A549 (cell line): Measurements from ENCODE around the gene IGF2. TPM values are rescaled to one million over a fixed set of nuclear protein-coding genes. Genes with fewer than 3 reads are reported as not detected.

ENCODE experiments used
- ATAC-seq, 2 experiments: fragments of 200-7000 bp in 1 of 2; fragments of >200 bp in 1 of 2; cut with Nextera tagmentation in 1 of 2; cut with Tn5 transposase in 1 of 2; 3 replicates each; pipeline versions ENCODE4 v1.8.0 to v1.9.1; 2018 to 2020; ENCODE audit warnings: mild to moderate bottlenecking in 1 of 2, moderate library complexity in 1 of 2
- CTCF ChIA-PET: fragments of 300-600 bp; sonication (Branson Sonifier 250); formaldehyde crosslinking; extraction: SDS; loops from one replicate; lab custom pipeline; 2021; ENCODE audit warnings: antibody characterized with exemption, inconsistent platforms; lab: Yijun Ruan, JAX
- POLR2A ChIA-PET: fragments of 350-600 bp; formaldehyde crosslinking; extraction: SDS; loops from one replicate; lab custom pipeline; 2021; ENCODE audit warnings: antibody characterized with exemption, inconsistent platforms; lab: Yijun Ruan, JAX
- DNase-seq, 2 experiments: peaks; one replicate each; pipeline versions ENCODE4 v3.0.0 to v3.0.0-alpha.2; 2011 to 2016; ENCODE audit warnings: low read depth in 1 of 2, low spot score in 1 of 2
- FAIRE-seq: peaks from 2 replicates; lab custom pipeline; 2011; peaks lifted over from hg19 to GRCh38; lab: Jason Lieb, UNC
- H3K27ac ChIP-seq, 2 experiments: fragments of >200 bp; sonication (Bioruptor Twin); formaldehyde crosslinking; 3 replicates each; pipeline ENCODE4 v1.5.1; 2016 to 2017
- H3K4me1 ChIP-seq: fragments of >200 bp; sonication (Bioruptor Twin); formaldehyde crosslinking; 3 replicates; pipeline ENCODE4 v1.6.1; 2016
- H3K4me2 ChIP-seq: fragments of >200 bp; sonication (Bioruptor Twin); formaldehyde crosslinking; 3 replicates; pipeline ENCODE4 v1.6.1; 2016
- H3K4me3 ChIP-seq: fragments of >200 bp; sonication (Bioruptor Twin); formaldehyde crosslinking; 3 replicates; pipeline ENCODE4 v1.5.1; 2016
- H3K9me3 ChIP-seq: fragments of >200 bp; sonication (Bioruptor Twin); formaldehyde crosslinking; 3 replicates; pipeline ENCODE4 v1.6.1; 2016
- ATOH8 ChIP-seq: fragments of 250-450 bp; sonication (Bioruptor Pico); IDR thresholded peaks from 2 replicates; pipeline ENCODE4 v1.5.0; 2020; ENCODE audit warnings: low read depth, mild to moderate bottlenecking, moderate library complexity
- BHLHE40 ChIP-seq: IDR thresholded peaks from 2 replicates; pipeline ENCODE4 v1.6.1; 2012; ENCODE audit warnings: low read depth, low read length, inconsistent platforms
- ELK1 ChIP-seq: fragments of 150-350 bp; IDR thresholded peaks from 2 replicates; pipeline ENCODE4 v1.6.1; 2014; ENCODE audit warnings: low read depth, mild to moderate bottlenecking, low read length
- EP300 ChIP-seq, 2 experiments: fragments of >200 bp; sonication (Bioruptor Twin); formaldehyde crosslinking; IDR thresholded peaks; 2 replicates in 1 of 2; 3 replicates in 1 of 2; pipeline ENCODE4 v1.6.1; 2016 to 2017
- FOSB ChIP-seq: fragments of 250-450 bp; sonication (Bioruptor Pico); IDR thresholded peaks from 2 replicates; pipeline ENCODE4 v1.5.0; 2020; ENCODE audit warnings: mild to moderate bottlenecking, moderate library complexity
- FOSL2 ChIP-seq, 2 experiments: fragments of 450-650 bp in 1 of 2; fragments of >200 bp in 1 of 2; sonication (Bioruptor Twin) in 1 of 2; formaldehyde crosslinking; IDR thresholded peaks; 2 replicates each; pipeline versions ENCODE4 v1.5.0 to v1.6.1; 2016 to 2020; ENCODE audit warnings: mild to moderate bottlenecking in 1 of 2, moderate library complexity in 1 of 2
- FOXS1 ChIP-seq: fragments of 250-450 bp; sonication (Bioruptor Pico); IDR thresholded peaks from 2 replicates; pipeline ENCODE4 v1.5.0; 2020; ENCODE audit warnings: mild to moderate bottlenecking, moderate library complexity
- HDAC2 ChIP-seq: fragments of 200-600 bp; sonication (generic); IDR thresholded peaks from 2 replicates; pipeline ENCODE4 v1.6.1; 2016
- HES2 ChIP-seq: fragments of >200 bp; sonication (Bioruptor Twin); formaldehyde crosslinking; IDR thresholded peaks from 2 replicates; pipeline ENCODE4 v1.6.1; 2016
- HEYL ChIP-seq: fragments of 250-450 bp; sonication (Bioruptor Pico); IDR thresholded peaks from 2 replicates; pipeline ENCODE4 v1.8.0; 2021; ENCODE audit warnings: mild to moderate bottlenecking, moderate library complexity
- HMGXB4 ChIP-seq: fragments of 250-450 bp; sonication (Bioruptor Pico); IDR thresholded peaks from 2 replicates; pipeline ENCODE4 v1.5.0; 2021; ENCODE audit warnings: mild to moderate bottlenecking, moderate library complexity, borderline replicate concordance
- HOXB5 ChIP-seq: fragments of 250-450 bp; sonication (Bioruptor Pico); IDR thresholded peaks from 2 replicates; pipeline ENCODE4 v1.5.0; 2020; ENCODE audit warnings: mild to moderate bottlenecking, moderate library complexity
- MAX ChIP-seq: IDR thresholded peaks from 2 replicates; pipeline ENCODE4 v1.6.1; 2012
- MYC ChIP-seq: IDR thresholded peaks from 2 replicates; pipeline ENCODE4 v1.6.1; 2012; ENCODE audit warnings: mild to moderate bottlenecking, inconsistent platforms, low read length, improper control_type of control experiment, borderline replicate concordance
- PHF8 ChIP-seq: fragments of 200-600 bp; sonication (generic); IDR thresholded peaks from 2 replicates; pipeline ENCODE4 v1.6.1; 2016; ENCODE audit warnings: low read depth, mild to moderate bottlenecking, antibody characterized with exemption, moderate library complexity, borderline replicate concordance
- POLR2AphosphoS2 ChIP-seq: conservative IDR thresholded peaks from 2 replicates; pipeline ENCODE4 v1.6.1; 2012; ENCODE audit warnings: low read length, improper control_type of control experiment, inconsistent platforms
- RCOR1 ChIP-seq: fragments of 150-350 bp; IDR thresholded peaks from 2 replicates; pipeline ENCODE4 v1.6.1; 2014; ENCODE audit warnings: antibody characterized with exemption, low read length, low read depth
- RFX5 ChIP-seq: fragments of 450-650 bp; IDR thresholded peaks from 2 replicates; pipeline ENCODE4 v1.7.1; 2014; ENCODE audit warnings: antibody characterized with exemption, mild to moderate bottlenecking, moderate library complexity
- SREBF2 ChIP-seq: fragments of 450-650 bp; IDR thresholded peaks from 2 replicates; pipeline ENCODE4 v1.6.1; 2014; ENCODE audit warnings: mild to moderate bottlenecking, moderate library complexity
- TFCP2L1 ChIP-seq: fragments of 250-450 bp; sonication (Bioruptor Pico); IDR thresholded peaks from 2 replicates; pipeline ENCODE4 v1.5.0; 2021; ENCODE audit warnings: mild to moderate bottlenecking
- USF2 ChIP-seq: fragments of 450-650 bp; IDR thresholded peaks from 2 replicates; pipeline ENCODE4 v1.6.1; 2014; ENCODE audit warnings: antibody characterized with exemption
- WGBS: methylation state at CpG from one replicate; pipeline ENCODE4 v1.1.6; 2017; ENCODE audit errors: missing lambda C conversion rate; 5-methylcytosine and 5-hydroxymethylcytosine counted together
- polyA plus RNA-seq, 4 experiments: library from polyadenylated mRNA; depleted of rRNA in 3 of 4; stranded (reverse); fragments of >200 nt; fragmentation: RNase III in 1 of 4; extraction: RNeasy Plus Mini Kit Qiagen cat#74134 plus additional on column Dnase treatment in 1 of 4; gene quantifications; 2 replicates in 3 of 4; 3 replicates in 1 of 4; pipeline ENCODE4 v1.2.3, GENCODE V29; 2011 to 2017

The IGF2 gene
- polyA plus RNA-seq, 2 of the 4 experiments (the other 2 are of a cell fraction) = 2.0 to 2.9 TPM

- ATAC-seq = peak in 1 of 2 experiments; percentile 20; a peak in 1 of 6 replicates
- 82% methylated on average over 12 of the region's 14 CpGs for WGBS
These were observed 41.0 kb downstream of the IGF2 start for GRCh38 chr11:2097998-2098690.

GRCh38 chr11:2097356-2097997, 41.7 kb downstream of the IGF2 start:
- H3K4me3 ChIP-seq = no peak overlapping the region
- FAIRE-seq (no peak), ATAC-seq (peak; percentile 17 to 26; a peak in 3 of 6 replicates)
- 55% methylated on average over 8 of the region's 28 CpGs for WGBS
- no peaks in the 10 kb centered on the region for H3K4me1 ChIP-seq
- TF ChIP-seq HOXB5 (CRISPR knock-in tag) = no peak
- no peak for TF ChIP-seq FOSB (CRISPR knock-in tag)
- no peak for TF ChIP-seq FOSL2 (IDR thresholded peaks at IDR 0.05)
- TF ChIP-seq FOSL2 (CRISPR knock-in tag; IDR thresholded peaks at IDR 0.05) = no peak
- no peak for TF ChIP-seq RFX5
- TF ChIP-seq ATOH8 (CRISPR knock-in tag) = no peak
- no peak for TF ChIP-seq BHLHE40
- TF ChIP-seq MAX = no peak
- TF ChIP-seq HEYL (CRISPR knock-in tag) = no peak
- no peak for TF ChIP-seq RCOR1
- TF ChIP-seq, all 56 proteins: peak for 0
- no peak for DNase-seq
- H3K27ac ChIP-seq = no peak overlapping the region
- ChIA-PET POLR2A (no interaction called here), CTCF (interaction anchor here (1.3 to 7.8 kb wide), 3 partner anchors 53 to 221 kb away, joined by 4 to 59 read pairs (median 9); no protein-coding TSS in a partner anchor)
- H3K9me3 ChIP-seq = no peaks in the 10 kb centered on the region; the same call in 2 of the 3 replicates
- H3K4me2 ChIP-seq = no peak overlapping the region

More at GRCh38 chr11:2097998-2098690, 41.0 kb downstream of the IGF2 start:
- Histone ChIP-seq H3K4me2 (no peak overlapping the region), H3K4me1 (no peaks in the 10 kb centered on the region), H3K9me3 (no peaks in the 10 kb centered on the region; the same call in 2 of the 3 replicates), H3K27ac (no peak overlapping the region), H3K4me3 (no peak overlapping the region)
- FAIRE-seq = no peak
- DNase-seq = no peak
- ChIA-PET POLR2A (no interaction called here), CTCF (interaction anchor here (0.9 to 7.8 kb wide), 6 partner anchors 15 to 222 kb away, joined by 3 to 59 read pairs (median 6); no protein-coding TSS in a partner anchor)
- no peak for TF ChIP-seq HDAC2
- TF ChIP-seq FOSB (CRISPR knock-in tag) = no peak
- no peak for TF ChIP-seq FOXS1 (CRISPR knock-in tag)
- no peak for TF ChIP-seq MYC
- no peak for TF ChIP-seq TFCP2L1 (CRISPR knock-in tag)
- no peak for TF ChIP-seq ELK1
- no peak for TF ChIP-seq EP300 (IDR thresholded peaks at IDR 0.05)
- no peak for TF ChIP-seq PHF8
- TF ChIP-seq USF2 = no peak
- no peak for TF ChIP-seq POLR2AphosphoS2
- no peak for TF ChIP-seq SREBF2
- TF ChIP-seq RCOR1 = no peak
- TF ChIP-seq HMGXB4 (CRISPR knock-in tag) = no peak
- TF ChIP-seq ATOH8 (CRISPR knock-in tag) = no peak
- TF ChIP-seq HES2 = no peak
